Astrocyte (in vitro differentiated cells and primary cell): ENCODE results near the gene TTLL9. TPM values are rescaled to one million over a fixed set of nuclear protein-coding genes. Genes with fewer than 3 reads are reported as not detected.
A peak's percentile ranks its signal among the peaks of the same experiment; 100 is the strongest.

Experiments
- DNase-seq: peaks from one replicate; pipeline ENCODE4 v3.0.0-alpha.2; 2010; ENCODE audit warnings: low read depth
- FAIRE-seq: peaks from 2 replicates; lab custom pipeline; 2011; peaks lifted over from hg19 to GRCh38; lab: Jason Lieb, UNC
- H2AFZ ChIP-seq: 2 replicates; pipeline ENCODE4 v1.6.0; 2012; ENCODE audit warnings: low read depth, low read length, inconsistent platforms
- H3K27ac ChIP-seq: 2 replicates; pipeline ENCODE4 v1.5.1; 2011; ENCODE audit warnings: low read depth, low read length, inconsistent platforms
- H3K27me3 ChIP-seq: 2 replicates; pipeline ENCODE4 v1.6.0; 2011; ENCODE audit warnings: low read length, inconsistent platforms; ENCODE audit not compliant: insufficient read depth
- H3K36me3 ChIP-seq: 2 replicates; pipeline ENCODE4 v1.5.1; 2011; ENCODE audit warnings: low read length, inconsistent platforms; ENCODE audit not compliant: insufficient read depth
- H3K4me1 ChIP-seq: 2 replicates; pipeline ENCODE4 v1.5.1; 2011; ENCODE audit warnings: low read length, inconsistent platforms; ENCODE audit not compliant: insufficient read depth
- H3K4me2 ChIP-seq: 2 replicates; pipeline ENCODE4 v1.6.0; 2012; ENCODE audit warnings: low read length, inconsistent platforms
- H3K4me3 ChIP-seq: 2 replicates; pipeline ENCODE4 v1.5.1; 2011; ENCODE audit warnings: low read depth, mild to moderate bottlenecking, low read length, inconsistent platforms; ENCODE audit not compliant: insufficient read depth
- H3K79me2 ChIP-seq: 2 replicates; pipeline ENCODE4 v1.6.0; 2012; ENCODE audit warnings: mild to moderate bottlenecking, low read length, inconsistent platforms; ENCODE audit not compliant: insufficient read depth
- H3K9ac ChIP-seq: 2 replicates; pipeline ENCODE4 v1.6.0; 2012; ENCODE audit warnings: mild to moderate bottlenecking, low read length, inconsistent platforms
- H3K9me3 ChIP-seq: 2 replicates; pipeline ENCODE4 v1.5.1; 2012; ENCODE audit warnings: low read depth, mild to moderate bottlenecking, low read length, inconsistent platforms; ENCODE audit not compliant: insufficient read depth
- H4K20me1 ChIP-seq: 2 replicates; pipeline ENCODE4 v1.6.0; 2012; ENCODE audit warnings: low read length, inconsistent platforms; ENCODE audit not compliant: insufficient read depth
- H3K27ac Mint-ChIP-seq: one replicate; pipeline ENCODE4 v1.8.0; 2021; ENCODE audit warnings: mild to moderate bottlenecking, mixed read lengths; ENCODE audit not compliant: unreplicated experiment
- H3K27me3 Mint-ChIP-seq: one replicate; pipeline ENCODE4 v1.8.0; 2021; ENCODE audit warnings: low read depth, mixed read lengths; ENCODE audit not compliant: unreplicated experiment
- H3K36me3 Mint-ChIP-seq: one replicate; pipeline ENCODE4 v1.8.0; 2021; ENCODE audit warnings: low read depth, mixed read lengths; ENCODE audit not compliant: unreplicated experiment
- H3K4me1 Mint-ChIP-seq: one replicate; pipeline ENCODE4 v1.8.0; 2021; ENCODE audit warnings: low read depth, mixed read lengths; ENCODE audit not compliant: unreplicated experiment
- H3K4me3 Mint-ChIP-seq: one replicate; pipeline ENCODE4 v1.8.0; 2021; ENCODE audit warnings: mild to moderate bottlenecking, moderate library complexity, mixed read lengths; ENCODE audit not compliant: unreplicated experiment
- H3K9me3 Mint-ChIP-seq: one replicate; pipeline ENCODE4 v1.8.0; 2021; ENCODE audit warnings: mild to moderate bottlenecking, mixed read lengths; ENCODE audit not compliant: unreplicated experiment
- CTCF ChIP-seq: IDR thresholded peaks from 2 replicates; pipeline ENCODE4 v1.5.1; 2011; ENCODE audit warnings: low read depth, mild to moderate bottlenecking, inconsistent platforms, low read length, moderate library complexity; ENCODE audit not compliant: insufficient read depth
- EZH2 ChIP-seq: IDR thresholded peaks from 2 replicates; pipeline ENCODE4 v1.6.1; 2012; ENCODE audit warnings: mild to moderate bottlenecking, low read length, inconsistent platforms; ENCODE audit not compliant: insufficient read depth
- total RNA-seq: library from RNA; stranded (reverse); gene quantifications from 2 replicates; pipeline ENCODE4 v1.2.1, GENCODE V29; 2021

The TTLL9 gene
- total RNA-seq, 1 donor from 2014 or later = 0.41 TPM

- DNase-seq (no peak), FAIRE-seq (no peak)
- H3K27me3 ChIP-seq = peaks cover 47% of the 10 kb centered on the region
- peak overlapping the region; percentile 87 for H2AFZ ChIP-seq
- H3K79me2 ChIP-seq = no peaks in the 10 kb centered on the region
- H3K9me3 Mint-ChIP-seq = peaks cover 2% of the 10 kb centered on the region
- TF ChIP-seq EZH2 (no peak), CTCF (no peak)
- peaks cover 2% of the 10 kb centered on the region for H3K36me3 Mint-ChIP-seq
- H3K4me3 ChIP-seq = peak overlapping the region; percentile 54
- H3K4me1 ChIP-seq = peaks cover 7% of the 10 kb centered on the region
- H3K4me1 Mint-ChIP-seq = no peaks in the 10 kb centered on the region
- H3K4me3 Mint-ChIP-seq = peak overlapping the region; percentile 76
- peaks cover 43% of the 10 kb centered on the region for H3K27me3 Mint-ChIP-seq
- no peaks in the 10 kb centered on the region for H3K9me3 ChIP-seq
- no peaks in the 10 kb centered on the region for H4K20me1 ChIP-seq
- no peak overlapping the region for H3K27ac ChIP-seq
- no peaks in the 10 kb centered on the region for H3K36me3 ChIP-seq
- peak overlapping the region; percentile 90 for H3K4me2 ChIP-seq
- no peak overlapping the region for H3K27ac Mint-ChIP-seq
- H3K9ac ChIP-seq = peak overlapping the region; percentile 42
Observed at GRCh38 chr20:31861135-31861384, 9.4 kb upstream of the TTLL9 start.

GRCh38 chr20:31861385-31862156 is 8.9 kb upstream of the TTLL9 start:
- Mint-ChIP-seq H3K36me3 (peaks cover 2% of the 10 kb centered on the region), H3K4me1 (no peaks in the 10 kb centered on the region), H3K27me3 (peaks cover 45% of the 10 kb centered on the region), H3K27ac (peak overlapping the region; percentile 4), H3K4me3 (peak overlapping the region; percentile 78), H3K9me3 (peaks cover 2% of the 10 kb centered on the region)
- H3K4me3 ChIP-seq = peak overlapping the region; percentile 54
- H3K4me2 ChIP-seq = peak overlapping the region; percentile 90
- peak overlapping the region; percentile 42 for H3K9ac ChIP-seq
- no peak for DNase-seq
- H3K4me1 ChIP-seq = peaks cover 7% of the 10 kb centered on the region
- TF ChIP-seq CTCF = no peak
- no peaks in the 10 kb centered on the region for H4K20me1 ChIP-seq
- H2AFZ ChIP-seq = peak overlapping the region; percentile 87
- no peaks in the 10 kb centered on the region for H3K9me3 ChIP-seq
- no peaks in the 10 kb centered on the region for H3K36me3 ChIP-seq
- H3K79me2 ChIP-seq = no peaks in the 10 kb centered on the region
- H3K27me3 ChIP-seq = peaks cover 42% of the 10 kb centered on the region
- no peak for FAIRE-seq
- H3K27ac ChIP-seq = no peak overlapping the region

- DNase-seq = no peak
- Histone ChIP-seq H3K4me3 (no peak overlapping the region), H3K27me3 (peaks cover 36% of the 10 kb centered on the region), H3K9me3 (no peaks in the 10 kb centered on the region), H3K79me2 (no peaks in the 10 kb centered on the region), H3K9ac (no peak overlapping the region), H3K36me3 (no peaks in the 10 kb centered on the region), H3K27ac (no peak overlapping the region), H2AFZ (no peak overlapping the region), H3K4me2 (peak overlapping the region; percentile 90), H3K4me1 (peaks cover 7% of the 10 kb centered on the region), H4K20me1 (no peaks in the 10 kb centered on the region)
- Mint-ChIP-seq H3K4me3 (peak overlapping the region; percentile 78), H3K4me1 (no peaks in the 10 kb centered on the region), H3K36me3 (peaks cover 2% of the 10 kb centered on the region), H3K27ac (no peak overlapping the region), H3K27me3 (peaks cover 49% of the 10 kb centered on the region), H3K9me3 (peaks cover 2% of the 10 kb centered on the region)
- FAIRE-seq = no peak
- TF ChIP-seq CTCF (no peak), EZH2 (no peak)
Observed at GRCh38 chr20:31862157-31862470, 8.3 kb upstream of the TTLL9 start.
